GM21825 (cell line): ENCODE measurements around the gene ALDH6A1.
"Not testable (repeated sequence)": the region's sequence is repeated elsewhere in the genome, so short reads cannot be mapped to it uniquely, and the experiment has no call there.

Source experiments
- ATAC-seq: cut with Tn5 transposase; IDR thresholded peaks from one replicate; pipeline ENCODE4 v1.9.1; 2021; ENCODE audit warnings: mild to moderate bottlenecking, moderate library complexity; ENCODE audit not compliant: unreplicated experiment

ALDH6A1 gene

GRCh38 chr14:74084277-74085046, at the start of gene ALDH6A1, which contains the start of gene LIN52:
TSS of gene ALDH6A1 (minus strand) at chr14:74084453. CDS start at chr14:74084394, 59 bp downstream.
TSS of gene LIN52 (plus strand) at chr14:74084956. CDS start at chr14:74084975, 19 bp downstream.
- peak; percentile 87 for ATAC-seq

- ATAC-seq = no peak
Measured at GRCh38 chr14:74127634-74128033, 43.4 kb upstream of the ALDH6A1 start.

GRCh38 chr14:74126315-74127013, 42.2 kb upstream of the ALDH6A1 start:
- ATAC-seq = no peak

GRCh38 chr14:74125487-74125886, 41.2 kb upstream of the ALDH6A1 start:
- not testable (repeated sequence) for ATAC-seq

GRCh38 chr14:74111395-74112216, 27.4 kb upstream of the ALDH6A1 start:
- ATAC-seq = not testable (repeated sequence)

- ATAC-seq = no peak
Measured at GRCh38 chr14:74109369-74109768, 25.1 kb upstream of the ALDH6A1 start.

GRCh38 chr14:74105381-74105780, 21.1 kb upstream of the ALDH6A1 start:
- no peak for ATAC-seq

- no peak for ATAC-seq
Measured at GRCh38 chr14:74089251-74090020, 5.2 kb upstream of the ALDH6A1 start.

GRCh38 chr14:74085828-74086227, 1.6 kb upstream of the ALDH6A1 start:
- ATAC-seq = no peak

- ATAC-seq = peak; percentile 3
Measured at GRCh38 chr14:74085047-74085637, 889 bp upstream of the ALDH6A1 start.

GRCh38 chr14:74083784-74084276, 423 bp downstream of the ALDH6A1 start:
- peak; percentile 24 for ATAC-seq

GRCh38 chr14:74083161-74083560, 1.1 kb downstream of the ALDH6A1 start:
- no peak for ATAC-seq

GRCh38 chr14:74081491-74081890, 2.8 kb downstream of the ALDH6A1 start:
- no peak for ATAC-seq

- ATAC-seq = no peak
Measured at GRCh38 chr14:74080820-74081460, 3.3 kb downstream of the ALDH6A1 start.

GRCh38 chr14:74077401-74077800, 6.9 kb downstream of the ALDH6A1 start:
- no peak for ATAC-seq

- no peak for ATAC-seq
Measured at GRCh38 chr14:74065746-74066575, 18.3 kb downstream of the ALDH6A1 start.

GRCh38 chr14:74064883-74065282, 19.4 kb downstream of the ALDH6A1 start:
- no peak for ATAC-seq

GRCh38 chr14:74064426-74064825, 19.8 kb downstream of the ALDH6A1 start:
- no peak for ATAC-seq

GRCh38 chr14:74062809-74063150, 21.5 kb downstream of the ALDH6A1 start:
- no peak for ATAC-seq
